C4-2B (cell line): Measurements from ENCODE around the gene STX8.

Source experiments
- H3K27ac ChIP-seq: fragments of 450-650 bp; 2 replicates; pipeline ENCODE4 v1.5.1; 2017
- ZFX ChIP-seq: fragments of 450-650 bp; IDR thresholded peaks from 2 replicates; pipeline ENCODE4 v1.6.1; 2017
- TF ChIP-seq, protein P1 (sequence below): fragments of 450-650 bp; conservative IDR thresholded peaks from 2 replicates; pipeline ENCODE4 v1.5.1; 2017; ENCODE audit warnings: mild to moderate bottlenecking

STX8 gene

DNA sequence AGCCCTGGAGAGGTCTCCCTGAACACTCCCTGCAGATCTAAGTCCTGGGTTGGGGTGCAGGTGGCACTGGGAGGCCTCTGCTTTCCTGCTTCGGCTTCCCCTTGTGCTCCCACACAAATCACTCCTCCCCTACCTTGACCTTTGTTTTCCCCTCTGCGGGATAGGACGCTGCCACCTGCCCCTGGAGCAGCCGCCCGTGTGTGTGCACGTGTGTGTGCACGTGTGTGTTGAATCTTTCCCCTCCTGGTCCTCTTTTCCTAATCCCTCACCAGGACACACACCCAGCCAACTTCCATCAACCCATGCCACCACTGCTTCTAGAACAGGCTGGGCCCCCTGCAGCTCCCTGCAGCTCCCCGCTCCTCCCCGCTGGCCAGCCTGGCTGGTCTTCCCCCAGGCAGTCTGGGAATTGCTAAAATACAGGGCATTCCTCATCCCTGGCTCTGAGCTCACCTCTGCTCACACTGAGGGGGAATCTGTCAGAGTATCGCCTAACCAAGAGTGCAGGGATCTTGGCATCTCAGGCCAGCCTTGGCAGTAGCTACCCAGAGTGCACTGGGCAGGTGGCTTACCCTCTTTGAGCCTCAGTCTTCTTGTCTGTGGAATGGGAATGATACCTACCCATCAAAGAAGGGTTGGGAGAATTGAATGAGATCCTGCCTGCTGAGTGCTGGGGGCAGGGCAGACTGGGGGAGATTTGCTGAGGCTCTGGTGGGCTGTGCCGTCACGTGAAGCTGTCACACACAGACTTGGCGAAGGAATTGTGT lies 355.8 kb downstream of the STX8 start:
- no peak overlapping the region for H3K27ac ChIP-seq
- TF ChIP-seq ZFX = no peak
- TF ChIP-seq, protein P1, sequence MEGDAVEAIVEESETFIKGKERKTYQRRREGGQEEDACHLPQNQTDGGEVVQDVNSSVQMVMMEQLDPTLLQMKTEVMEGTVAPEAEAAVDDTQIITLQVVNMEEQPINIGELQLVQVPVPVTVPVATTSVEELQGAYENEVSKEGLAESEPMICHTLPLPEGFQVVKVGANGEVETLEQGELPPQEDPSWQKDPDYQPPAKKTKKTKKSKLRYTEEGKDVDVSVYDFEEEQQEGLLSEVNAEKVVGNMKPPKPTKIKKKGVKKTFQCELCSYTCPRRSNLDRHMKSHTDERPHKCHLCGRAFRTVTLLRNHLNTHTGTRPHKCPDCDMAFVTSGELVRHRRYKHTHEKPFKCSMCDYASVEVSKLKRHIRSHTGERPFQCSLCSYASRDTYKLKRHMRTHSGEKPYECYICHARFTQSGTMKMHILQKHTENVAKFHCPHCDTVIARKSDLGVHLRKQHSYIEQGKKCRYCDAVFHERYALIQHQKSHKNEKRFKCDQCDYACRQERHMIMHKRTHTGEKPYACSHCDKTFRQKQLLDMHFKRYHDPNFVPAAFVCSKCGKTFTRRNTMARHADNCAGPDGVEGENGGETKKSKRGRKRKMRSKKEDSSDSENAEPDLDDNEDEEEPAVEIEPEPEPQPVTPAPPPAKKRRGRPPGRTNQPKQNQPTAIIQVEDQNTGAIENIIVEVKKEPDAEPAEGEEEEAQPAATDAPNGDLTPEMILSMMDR = no peak

DNA sequence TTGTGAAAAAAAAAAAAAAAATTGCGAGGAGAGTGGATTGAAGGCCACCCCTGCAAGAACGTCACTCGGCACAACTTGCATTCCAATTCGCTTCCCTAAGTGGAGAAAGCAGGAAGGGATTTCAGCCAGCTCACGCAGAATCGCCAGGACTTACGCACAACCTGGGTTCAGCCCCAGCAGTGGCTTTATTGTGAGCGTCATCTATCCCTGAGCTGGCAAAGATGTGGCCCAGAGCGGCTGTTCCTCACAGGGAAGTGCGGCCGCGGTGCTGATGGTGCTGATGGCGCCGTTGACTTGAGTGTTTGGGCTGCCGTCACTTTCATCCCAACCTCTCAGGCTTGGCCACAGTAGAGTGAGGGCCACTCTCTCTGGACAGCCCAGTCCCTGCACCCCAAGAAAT lies 356.7 kb downstream of the STX8 start:
- TF ChIP-seq ZFX = no peak
- TF ChIP-seq, protein P1 = no peak
- no peak overlapping the region for H3K27ac ChIP-seq

DNA sequence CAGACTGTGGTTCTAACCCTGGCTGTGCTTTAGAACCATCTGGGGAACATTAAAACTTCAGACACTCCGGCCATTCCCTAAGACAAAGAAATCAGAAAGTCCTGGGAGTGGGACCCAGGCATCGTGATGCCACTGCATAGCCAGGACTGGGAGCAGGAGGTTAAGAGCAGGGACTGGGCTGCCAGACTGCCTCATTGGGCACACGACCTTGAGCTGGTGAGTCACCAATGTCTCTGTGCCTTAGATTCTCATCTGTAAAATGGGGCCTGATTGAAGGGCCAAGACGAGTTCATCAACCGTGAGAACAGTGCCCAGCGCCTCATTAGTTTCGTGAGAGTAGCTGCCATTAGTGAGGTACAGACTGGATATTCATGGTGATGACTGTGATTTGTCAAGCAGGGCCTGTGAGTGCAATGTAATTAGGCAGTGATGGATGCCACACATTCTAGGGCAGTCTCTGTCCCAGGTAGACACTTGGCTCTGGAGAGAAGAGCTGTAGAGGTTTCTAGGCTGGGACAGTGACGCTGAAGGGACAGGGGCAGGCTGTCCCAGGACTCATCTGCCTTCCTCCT lies 357.5 kb downstream of the STX8 start:
- H3K27ac ChIP-seq = peak overlapping the region; percentile 59
- TF ChIP-seq, protein P1 = no peak
- no peak for TF ChIP-seq ZFX

DNA sequence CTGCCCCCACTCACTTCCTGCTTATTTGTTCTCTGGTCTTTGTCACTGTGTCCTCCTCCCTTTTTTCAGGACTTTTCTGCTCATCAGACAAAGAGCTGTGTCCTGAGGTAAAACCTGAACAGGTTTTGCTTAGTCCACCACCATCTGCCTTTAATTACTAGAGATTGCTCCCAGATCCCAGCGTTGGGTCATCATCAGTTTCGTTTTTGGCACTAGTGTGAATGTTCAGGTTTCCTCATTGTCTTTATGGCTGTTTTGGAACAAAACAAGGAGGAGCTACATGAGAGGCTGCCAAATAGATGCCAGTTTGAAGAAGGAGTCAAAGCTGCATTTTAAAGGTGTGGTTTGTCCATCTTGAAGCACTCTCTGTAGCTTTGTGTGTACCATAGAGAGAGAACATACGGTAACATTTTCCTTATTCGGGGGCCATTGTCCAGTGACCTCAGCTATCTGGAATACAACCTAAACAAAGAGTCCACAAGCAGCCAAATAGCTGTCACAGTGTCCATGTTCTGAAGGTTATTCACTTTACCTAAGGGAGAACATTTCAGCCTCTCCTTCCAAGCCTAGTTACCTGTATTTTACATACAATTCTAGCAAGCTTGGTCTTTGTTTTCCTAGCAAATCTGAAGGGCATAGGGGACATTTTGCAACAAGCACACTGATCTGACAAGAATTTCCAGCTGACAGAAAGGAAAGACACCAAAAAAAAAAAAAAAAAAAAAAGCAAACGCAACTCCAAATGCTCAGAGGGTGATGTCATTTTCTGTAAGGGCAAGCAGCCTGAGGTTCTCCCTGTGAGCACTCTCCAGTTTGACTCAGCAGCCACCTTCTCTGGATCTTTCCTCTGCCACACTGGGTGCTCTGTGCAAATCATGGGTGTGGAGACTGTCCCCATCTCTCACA lies 358.2 kb downstream of the STX8 start:
- no peak for TF ChIP-seq ZFX
- TF ChIP-seq, protein P1 = no peak
- H3K27ac ChIP-seq = peak overlapping the region; percentile 59

DNA sequence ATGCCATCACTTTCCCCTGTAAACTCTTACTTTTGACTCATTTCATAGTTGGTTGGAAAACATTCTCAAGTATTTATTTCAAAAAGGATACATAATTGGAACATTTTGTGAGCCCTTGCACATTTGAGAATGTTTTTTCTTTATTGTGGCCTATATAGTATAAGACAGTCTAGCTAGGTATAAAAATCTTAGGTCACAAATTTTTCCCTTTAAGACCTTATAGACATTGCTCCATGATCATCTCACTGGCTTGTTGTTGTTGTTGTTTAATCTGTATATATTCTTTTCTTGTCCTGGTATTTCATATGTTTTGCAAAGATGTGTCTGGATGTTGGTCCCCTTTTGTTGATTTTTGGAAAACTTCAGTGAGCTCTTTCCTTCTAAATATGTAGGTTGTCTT lies 360.2 kb downstream of the STX8 start:
- no peak for TF ChIP-seq ZFX
- TF ChIP-seq, protein P1 = no peak
- H3K27ac ChIP-seq = no peak overlapping the region

DNA sequence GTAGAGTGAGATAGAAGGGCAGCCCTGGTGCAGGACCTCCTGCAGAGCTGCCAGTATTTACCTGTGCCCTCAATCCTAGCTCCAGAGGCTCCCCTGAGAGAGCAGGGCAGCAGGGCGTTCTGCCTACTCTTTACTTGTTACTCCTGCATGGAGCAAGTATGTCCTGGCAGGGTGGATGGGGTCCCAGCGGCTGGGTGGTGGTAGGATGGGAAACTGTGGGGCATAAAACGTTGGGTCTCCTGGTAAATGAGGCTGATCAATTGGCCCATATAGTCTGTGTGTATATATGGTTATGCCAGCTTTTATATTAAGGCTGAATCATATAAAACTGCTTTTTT lies 362.3 kb downstream of the STX8 start:
- no peak overlapping the region for H3K27ac ChIP-seq
- TF ChIP-seq, protein P1 = no peak
- TF ChIP-seq ZFX = no peak
